HG02642 (cell line): ENCODE results near the gene NPAS2.

Source experiments
- ATAC-seq: cut with Tn5 transposase; IDR thresholded peaks from one replicate; pipeline ENCODE4 v1.9.1; 2021; ENCODE audit warnings: mild to moderate bottlenecking; ENCODE audit not compliant: unreplicated experiment, poor library complexity

The NPAS2 gene

GRCh38 chr2:100852999-100853908, 33.3 kb downstream of the NPAS2 start:
- ATAC-seq = no peak

GRCh38 chr2:100853909-100854810, 34.2 kb downstream of the NPAS2 start:
- ATAC-seq = no peak

GRCh38 chr2:100855084-100855483, 35.1 kb downstream of the NPAS2 start:
- ATAC-seq = no peak

- ATAC-seq = no peak
Observed at GRCh38 chr2:100855606-100856005, 35.7 kb downstream of the NPAS2 start.

- no peak for ATAC-seq
Observed at GRCh38 chr2:100856732-100857131, 36.8 kb downstream of the NPAS2 start.

- no peak for ATAC-seq
Observed at GRCh38 chr2:100857341-100857740, 37.4 kb downstream of the NPAS2 start.

- ATAC-seq = no peak
Observed at GRCh38 chr2:100857915-100858314, 38.0 kb downstream of the NPAS2 start.

- ATAC-seq = no peak
Observed at GRCh38 chr2:100859902-100860301, 40.0 kb downstream of the NPAS2 start.

GRCh38 chr2:100861340-100861739, 41.4 kb downstream of the NPAS2 start:
- ATAC-seq = no peak

GRCh38 chr2:100862081-100862480, 42.1 kb downstream of the NPAS2 start:
- ATAC-seq = no peak

- ATAC-seq = no peak
Observed at GRCh38 chr2:100865816-100866460, 46.0 kb downstream of the NPAS2 start.

GRCh38 chr2:100868083-100868482, 48.1 kb downstream of the NPAS2 start:
- ATAC-seq = no peak

- ATAC-seq = no peak
Observed at GRCh38 chr2:100869120-100869519, 49.2 kb downstream of the NPAS2 start.

- ATAC-seq = no peak
Observed at GRCh38 chr2:100870652-100871531, 51.0 kb downstream of the NPAS2 start.

- ATAC-seq = no peak
Observed at GRCh38 chr2:100875516-100876230, 55.7 kb downstream of the NPAS2 start.

- ATAC-seq = no peak
Observed at GRCh38 chr2:100876231-100876860, 56.4 kb downstream of the NPAS2 start.

- ATAC-seq = no peak
Observed at GRCh38 chr2:100877555-100877954, 57.6 kb downstream of the NPAS2 start.

- no peak for ATAC-seq
Observed at GRCh38 chr2:100878000-100878791, 58.3 kb downstream of the NPAS2 start.
